Measurements from ENCODE around the gene INPP5K. TPM values are rescaled to one million over a fixed set of nuclear protein-coding genes. Genes with fewer than 3 reads are reported as not detected.

Gene INPP5K
- total and polyA plus RNA-seq, 2 donors (not counting 1 experiment from before 2014, with no cell fraction given): 53.8 to 77.9 TPM

DNA sequence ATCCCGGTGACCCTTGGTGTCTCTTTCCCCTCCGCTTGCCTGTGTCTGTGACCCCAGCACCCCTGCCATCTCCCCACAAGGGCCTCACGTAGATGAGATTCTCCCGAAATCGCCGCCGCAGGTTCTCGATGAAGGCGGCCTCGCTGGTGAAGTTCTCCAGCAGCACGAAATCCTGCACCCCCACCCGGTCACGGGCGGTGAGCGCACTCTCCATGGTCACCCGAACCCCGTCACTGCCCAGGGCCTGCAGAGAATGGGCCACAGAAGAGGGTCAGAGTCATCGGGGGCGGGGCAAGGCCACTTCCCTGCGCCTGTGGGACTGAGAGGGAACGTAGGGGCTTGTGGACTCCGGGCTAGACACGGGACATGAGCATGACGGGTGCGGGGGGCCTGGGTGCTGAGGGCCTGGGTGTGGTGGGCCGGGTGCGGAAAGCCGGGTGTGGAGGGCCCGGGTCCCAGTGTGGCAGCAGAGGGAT is 32.3 kb downstream of the INPP5K start:
- Mint-ChIP-seq H3K4me1 (peaks cover 32% of the 10 kb centered on the region), H3K4me3 (peak overlapping the region; percentile 95), H3K9me3 (ENCODE audit: insufficient read depth) (no peaks in the 10 kb centered on the region), H3K27me3 (no peaks in the 10 kb centered on the region), H3K27ac (peak overlapping the region; percentile 81)
- H3K79me2 ChIP-seq (ENCODE audit: control insufficient read depth, insufficient read depth, low read length): peaks cover 22% of the 10 kb centered on the region
- TF ChIP-seq, protein P1, sequence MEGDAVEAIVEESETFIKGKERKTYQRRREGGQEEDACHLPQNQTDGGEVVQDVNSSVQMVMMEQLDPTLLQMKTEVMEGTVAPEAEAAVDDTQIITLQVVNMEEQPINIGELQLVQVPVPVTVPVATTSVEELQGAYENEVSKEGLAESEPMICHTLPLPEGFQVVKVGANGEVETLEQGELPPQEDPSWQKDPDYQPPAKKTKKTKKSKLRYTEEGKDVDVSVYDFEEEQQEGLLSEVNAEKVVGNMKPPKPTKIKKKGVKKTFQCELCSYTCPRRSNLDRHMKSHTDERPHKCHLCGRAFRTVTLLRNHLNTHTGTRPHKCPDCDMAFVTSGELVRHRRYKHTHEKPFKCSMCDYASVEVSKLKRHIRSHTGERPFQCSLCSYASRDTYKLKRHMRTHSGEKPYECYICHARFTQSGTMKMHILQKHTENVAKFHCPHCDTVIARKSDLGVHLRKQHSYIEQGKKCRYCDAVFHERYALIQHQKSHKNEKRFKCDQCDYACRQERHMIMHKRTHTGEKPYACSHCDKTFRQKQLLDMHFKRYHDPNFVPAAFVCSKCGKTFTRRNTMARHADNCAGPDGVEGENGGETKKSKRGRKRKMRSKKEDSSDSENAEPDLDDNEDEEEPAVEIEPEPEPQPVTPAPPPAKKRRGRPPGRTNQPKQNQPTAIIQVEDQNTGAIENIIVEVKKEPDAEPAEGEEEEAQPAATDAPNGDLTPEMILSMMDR (IDR thresholded peaks at IDR 0.05): no peak
- TF ChIP-seq EZH2 (IDR thresholded peaks at IDR 0.05; ENCODE audit: borderline replicate concordance, insufficient read depth, low read depth, low read length, poor library complexity, severe bottlenecking): no peak
- ATAC-seq (ENCODE audit: low read depth) (no peak), DNase-seq (no peak)
- peak overlapping the region in 1 of 2 donors; percentile 53 for H3K27ac ChIP-seq (ENCODE audit: low read length in 2 of 2)
- WGBS (ENCODE audit: insufficient coverage): 94% methylated on average over 29 of the region's 29 CpGs
- H3K9ac ChIP-seq (ENCODE audit: low read length): no peak overlapping the region
- no peaks in the 10 kb centered on the region for H3K9me3 ChIP-seq (ENCODE audit: control extremely low read depth in 1 of 3, control insufficient read depth in 2 of 3, insufficient read depth in 1 of 3, low read length in 2 of 3)
- peaks cover 14 to 39% of the 10 kb centered on the region in 2 donors for H3K4me1 ChIP-seq (ENCODE audit: control insufficient read depth in 2 of 2, insufficient read depth in 2 of 2, low read length in 2 of 2)
- CTCF ChIA-PET: interaction anchor here (0.7 to 2.7 kb wide), 4 partner anchors 9 to 165 kb away, joined by 3 to 11 read pairs (median 5); partner anchors contain the start of gene INPP5K
- intact Hi-C loops (cut with micrococcal nuclease): loop anchor here (5.0 kb wide), 1 partner anchor 33 kb away; the partner anchor contains the start of gene INPP5K
- H3K4me2 ChIP-seq (replicated peaks; ENCODE audit: low read depth, low read length, poor library complexity, severe bottlenecking): peak overlapping the region; percentile 98
- peak overlapping the region in 2 of 5 experiments; percentile 15 to 25 for H3K4me3 ChIP-seq (ENCODE audit: control extremely low read depth in 1 of 5, extremely low read depth in 1 of 5, insufficient read depth in 1 of 5, low read depth in 2 of 5, low read length in 4 of 5)
- POLR2A ChIA-PET: interaction anchor here (0.8 to 1.4 kb wide), 8 partner anchors 9 to 303 kb away, joined by 3 to 24 read pairs (median 4); partner anchors contain the start of genes CRK and INPP5K
- H4K20me1 ChIP-seq (ENCODE audit: control insufficient read depth, insufficient read depth, low read length, poor library complexity, severe bottlenecking): peaks cover 31% of the 10 kb centered on the region
- H2AFZ ChIP-seq (ENCODE audit: insufficient read depth, low read depth, low read length, poor library complexity, severe bottlenecking): no peak overlapping the region
- H3K36me3 ChIP-seq (replicated peaks in 1 of 2; ENCODE audit: control extremely low read depth in 1 of 2, control insufficient read depth in 1 of 2, extremely low read depth in 1 of 2, insufficient read depth in 2 of 2, low read length in 1 of 2): peaks cover 0 to 32% of the 10 kb centered on the region in 2 experiments
- no peaks in the 10 kb centered on the region for H3K27me3 ChIP-seq (replicated peaks in 1 of 4; ENCODE audit: control extremely low read depth in 1 of 4, control insufficient read depth in 3 of 4, insufficient read depth in 4 of 4, low read length in 3 of 4)

DNA sequence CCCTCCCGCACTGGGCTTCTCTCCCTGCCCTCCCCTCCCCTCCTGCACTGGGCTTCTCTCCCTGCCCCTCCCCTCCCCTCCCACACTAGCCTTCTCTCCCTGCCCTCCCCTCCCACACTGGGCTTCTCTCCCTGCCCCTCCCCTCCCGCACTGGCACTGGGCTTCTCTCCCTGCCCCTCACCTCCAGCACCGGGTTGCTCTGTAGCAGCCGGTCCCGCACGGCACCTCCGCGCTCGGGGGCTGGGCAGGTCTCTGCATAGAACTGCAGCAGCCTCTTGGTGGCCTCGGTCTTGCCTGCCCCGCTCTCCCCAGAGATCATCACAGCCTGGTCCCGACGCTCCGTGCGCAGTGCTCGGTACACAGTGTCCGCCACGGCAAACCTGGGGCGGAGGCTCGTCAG is 33.7 kb downstream of the INPP5K start:
- H3K9me3 Mint-ChIP-seq (ENCODE audit: insufficient read depth): no peaks in the 10 kb centered on the region
- peaks cover 24% of the 10 kb centered on the region for H3K4me1 Mint-ChIP-seq
- H3K27me3 ChIP-seq (replicated peaks in 1 of 4; ENCODE audit: control extremely low read depth in 1 of 4, control insufficient read depth in 3 of 4, insufficient read depth in 4 of 4, low read length in 3 of 4): no peaks in the 10 kb centered on the region
- no peaks in the 10 kb centered on the region for H3K9me3 ChIP-seq (ENCODE audit: control extremely low read depth in 1 of 3, control insufficient read depth in 2 of 3, insufficient read depth in 1 of 3, low read length in 2 of 3)
- H3K36me3 ChIP-seq (replicated peaks in 1 of 2; ENCODE audit: control extremely low read depth in 1 of 2, control insufficient read depth in 1 of 2, extremely low read depth in 1 of 2, insufficient read depth in 2 of 2, low read length in 1 of 2): peaks cover 0 to 46% of the 10 kb centered on the region in 2 experiments
- H2AFZ ChIP-seq (ENCODE audit: insufficient read depth, low read depth, low read length, poor library complexity, severe bottlenecking): no peak overlapping the region
- H3K27ac ChIP-seq (ENCODE audit: low read length in 2 of 2): no peak overlapping the region
- no peak for TF ChIP-seq EZH2 (IDR thresholded peaks at IDR 0.05; ENCODE audit: borderline replicate concordance, insufficient read depth, low read depth, low read length, poor library complexity, severe bottlenecking)
- TF ChIP-seq, protein P1 (IDR thresholded peaks at IDR 0.05): no peak
- no peak for DNase-seq
- peaks cover 41% of the 10 kb centered on the region for H4K20me1 ChIP-seq (ENCODE audit: control insufficient read depth, insufficient read depth, low read length, poor library complexity, severe bottlenecking)
- H3K79me2 ChIP-seq (ENCODE audit: control insufficient read depth, insufficient read depth, low read length): peaks cover 22% of the 10 kb centered on the region
- H3K4me2 ChIP-seq (replicated peaks; ENCODE audit: low read depth, low read length, poor library complexity, severe bottlenecking): no peak overlapping the region
- H3K27ac Mint-ChIP-seq: no peak overlapping the region
- H3K4me3 ChIP-seq (ENCODE audit: control extremely low read depth in 1 of 5, extremely low read depth in 1 of 5, insufficient read depth in 1 of 5, low read depth in 2 of 5, low read length in 4 of 5): no peak overlapping the region
- WGBS (ENCODE audit: insufficient coverage): 96% methylated on average over 19 of the region's 20 CpGs
- intact Hi-C loops (cut with micrococcal nuclease): loop anchor here (5.0 kb wide), 1 partner anchor 35 kb away; the partner anchor contains the start of gene INPP5K
- ChIA-PET POLR2A (interaction anchor here (1.0 kb wide), 1 partner anchor 8 kb away, joined by 10 read pairs; no protein-coding TSS in a partner anchor), CTCF (interaction anchor here (2.7 kb wide), 1 partner anchor 117 kb away, joined by 11 read pairs; no protein-coding TSS in a partner anchor)
- no peak for ATAC-seq (ENCODE audit: low read depth)
- no peak overlapping the region for H3K9ac ChIP-seq (ENCODE audit: low read length)
- peaks cover 10 to 30% of the 10 kb centered on the region in 2 donors for H3K4me1 ChIP-seq (ENCODE audit: control insufficient read depth in 2 of 2, insufficient read depth in 2 of 2, low read length in 2 of 2)
- no peaks in the 10 kb centered on the region for H3K27me3 Mint-ChIP-seq
- no peak overlapping the region for H3K4me3 Mint-ChIP-seq

Measured in B cell (primary cell).